Natural killer cell (primary cell): Measurements from ENCODE around the gene NKAIN4. TPM values are rescaled to one million over a fixed set of nuclear protein-coding genes. Genes with fewer than 3 reads are reported as not detected.

ENCODE experiments used
- ATAC-seq, 3 donors: fragments of 150-1000 bp in 2 of 3; fragments of 200-7000 bp in 1 of 3; cut with Tn5 transposase; 1 replicate in 1 of 3; 2 replicates in 2 of 3; pipeline ENCODE4 v1.10.0; 2021; ENCODE audit warnings: mild to moderate bottlenecking in 2 of 3, moderate library complexity in 2 of 3
- DNase-seq, 2 donors: peaks; one replicate each; pipeline versions ENCODE4 v3.0.0 to v3.0.0-alpha.2; 2013 to 2021; ENCODE audit warnings: mixed read lengths in 1 of 2
- H3K27ac ChIP-seq: one replicate; pipeline ENCODE4 v1.5.1; 2013; ENCODE audit warnings: mild to moderate bottlenecking, low read length
- H3K27me3 ChIP-seq: one replicate; pipeline ENCODE4 v1.6.1; 2013; ENCODE audit warnings: low read length; ENCODE audit not compliant: control insufficient read depth, insufficient read depth
- H3K36me3 ChIP-seq: one replicate; pipeline ENCODE4 v1.6.1; 2013; ENCODE audit warnings: low read length; ENCODE audit not compliant: control insufficient read depth, insufficient read depth
- H3K4me1 ChIP-seq: one replicate; pipeline ENCODE4 v1.6.1; 2013; ENCODE audit warnings: low read length; ENCODE audit not compliant: control insufficient read depth, insufficient read depth
- H3K4me3 ChIP-seq: one replicate; pipeline ENCODE4 v1.5.1; 2013; ENCODE audit warnings: low read length
- H3K9me3 ChIP-seq: one replicate; pipeline ENCODE4 v1.6.1; 2013; ENCODE audit warnings: low read length; ENCODE audit not compliant: control insufficient read depth, insufficient read depth
- H3K27ac Mint-ChIP-seq, 2 donors: one replicate each; pipeline ENCODE4 v1.8.0; 2022; ENCODE audit warnings: mild to moderate bottlenecking in 2 of 2, mixed read lengths in 2 of 2, moderate library complexity in 1 of 2
- H3K27me3 Mint-ChIP-seq, 2 donors: one replicate each; pipeline ENCODE4 v1.8.0; 2022; ENCODE audit warnings: low read depth in 2 of 2, mixed read lengths in 2 of 2
- H3K36me3 Mint-ChIP-seq: one replicate; pipeline ENCODE4 v1.8.0; 2022; ENCODE audit warnings: mixed read lengths
- H3K4me1 Mint-ChIP-seq, 2 donors: one replicate each; pipeline ENCODE4 v1.8.0; 2022; ENCODE audit warnings: mixed read lengths in 2 of 2
- H3K4me3 Mint-ChIP-seq: one replicate; pipeline ENCODE4 v1.8.0; 2022; ENCODE audit warnings: mild to moderate bottlenecking, moderate library complexity, mixed read lengths
- H3K9me3 Mint-ChIP-seq, 2 donors: one replicate each; pipeline ENCODE4 v1.8.0; 2022; ENCODE audit warnings: mixed read lengths in 2 of 2
- CTCF ChIP-seq: fragments of 200-600 bp; IDR thresholded peaks from one replicate; pipeline ENCODE4 v1.8.0; 2022; ENCODE audit warnings: antibody characterized with exemption
- WGBS: methylation state at CpG from one replicate; pipeline ENCODE4 v1.1.7; 2013; ENCODE audit warnings: missing lambda C conversion rate; ENCODE audit not compliant: insufficient coverage; 5-methylcytosine and 5-hydroxymethylcytosine counted together
- intact Hi-C: fragments of 100-400 bp; cut with micrococcal nuclease; formaldehyde crosslinking; loops from one replicate; pipeline ENCODE4 v1.14.2; 2022
- total RNA-seq, 4 donors: library from RNA; stranded (reverse); fragments of 120-200 nt in 1 of 4; gene quantifications; one replicate each; pipeline versions ENCODE4 v1.2.3 to v1.2.4, GENCODE V29; 2013 to 2022

NKAIN4 gene
- total RNA-seq, 3 donors from 2014 or later (not counting 1 experiment from before 2014, with no cell fraction given) = not detected

GRCh38 chr20:63273059-63273579 lies 18.9 kb upstream of the NKAIN4 start:
- Mint-ChIP-seq H3K4me3 (peak overlapping the region; percentile 93), H3K36me3 (no peaks in the 10 kb centered on the region), H3K9me3 (no peaks in the 10 kb centered on the region), H3K27me3 (peaks cover 0 to 2% of the 10 kb centered on the region in 2 donors), H3K27ac (peak overlapping the region; percentile 78 to 88), H3K4me1 (peaks cover 36 to 38% of the 10 kb centered on the region in 2 donors)
- intact Hi-C loops = loop anchor here (2.0 kb wide), 1 partner anchor 56 kb away; the partner anchor contains the start of gene YTHDF1
- under 1% methylated on average over 35 of the region's 37 CpGs for WGBS
- no peak for TF ChIP-seq CTCF
- no peaks in the 10 kb centered on the region for H3K27me3 ChIP-seq
- ATAC-seq = peak in 1 of 3 donors; percentile 1
- no peak overlapping the region for H3K27ac ChIP-seq
- DNase-seq = no peak
- peak overlapping the region; percentile 67 for H3K4me3 ChIP-seq
- no peaks in the 10 kb centered on the region for H3K9me3 ChIP-seq
- peaks cover 21% of the 10 kb centered on the region for H3K4me1 ChIP-seq
- H3K36me3 ChIP-seq = peaks cover 20% of the 10 kb centered on the region

- H3K36me3 Mint-ChIP-seq = no peaks in the 10 kb centered on the region
- Histone ChIP-seq H3K27me3 (no peaks in the 10 kb centered on the region), H3K36me3 (peaks cover 13% of the 10 kb centered on the region), H3K4me3 (peak within 1 kb of the TSS; percentile 67), H3K4me1 (peaks cover 21% of the 10 kb centered on the region), H3K9me3 (no peaks in the 10 kb centered on the region), H3K27ac (no peak within 1 kb of the TSS)
- DNase-seq = peak; percentile 87 to 94
- intact Hi-C loops = loop anchor here (2.0 kb wide), 1 partner anchor 56 kb away; the partner anchor contains the start of gene YTHDF1
- TF ChIP-seq CTCF = no peak
- H3K4me3 Mint-ChIP-seq = peak within 1 kb of the TSS; percentile 93
- H3K27ac Mint-ChIP-seq = peak within 1 kb of the TSS; percentile 78 to 88
- H3K4me1 Mint-ChIP-seq = peaks cover 36 to 38% of the 10 kb centered on the region in 2 donors
- no peaks in the 10 kb centered on the region for H3K9me3 Mint-ChIP-seq
- under 1% methylated on average over 97 of the region's 97 CpGs for WGBS
- peaks cover 0 to 7% of the 10 kb centered on the region in 2 donors for H3K27me3 Mint-ChIP-seq
- ATAC-seq = peak; percentile 95 to 99 (median 97)
Measured at GRCh38 chr20:63272105-63273058, 18.1 kb upstream of the NKAIN4 start, which contains the start of gene ARFGAP1. Gene ARFGAP1, plus strand, starts transcription at chr20:63272813. Its CDS starts 2,768 bp downstream, at chr20:63275581.

GRCh38 chr20:63270606-63271325 lies 16.5 kb upstream of the NKAIN4 start:
- Histone ChIP-seq H3K27me3 (no peaks in the 10 kb centered on the region), H3K4me1 (peaks cover 21% of the 10 kb centered on the region), H3K36me3 (no peaks in the 10 kb centered on the region), H3K4me3 (no peak overlapping the region), H3K27ac (no peak overlapping the region), H3K9me3 (no peaks in the 10 kb centered on the region)
- WGBS = 87% methylated on average over 9 of the region's 9 CpGs
- H3K36me3 Mint-ChIP-seq = no peaks in the 10 kb centered on the region
- ATAC-seq (no peak), DNase-seq (no peak)
- peaks cover 0 to 7% of the 10 kb centered on the region in 2 donors for H3K27me3 Mint-ChIP-seq
- H3K27ac Mint-ChIP-seq = no peak overlapping the region
- intact Hi-C loops = no loop called here
- peaks cover 31 to 33% of the 10 kb centered on the region in 2 donors for H3K4me1 Mint-ChIP-seq
- no peaks in the 10 kb centered on the region for H3K9me3 Mint-ChIP-seq
- H3K4me3 Mint-ChIP-seq = no peak overlapping the region
- no peak for TF ChIP-seq CTCF
